HepG2 (cell line): ENCODE data around the gene CCN2. TPM values are rescaled to one million over a fixed set of nuclear protein-coding genes. Genes with fewer than 3 reads are reported as not detected.

ENCODE experiments used
- ARNTL ChIP-seq: sonication (generic); formaldehyde crosslinking; IDR thresholded peaks from 2 replicates; pipeline ENCODE4 v1.4.0; 2020; ENCODE audit warnings: mild to moderate bottlenecking, missing genetic modification reagents
- CERS6 ChIP-seq: sonication (generic); formaldehyde crosslinking; IDR thresholded peaks from 2 replicates; pipeline ENCODE4 v1.5.0; 2020; ENCODE audit warnings: missing genetic modification reagents
- E2F5 ChIP-seq: sonication (generic); formaldehyde crosslinking; conservative IDR thresholded peaks from 2 replicates; pipeline ENCODE4 v1.4.0; 2020; ENCODE audit warnings: missing genetic modification reagents
- HINFP ChIP-seq: sonication (generic); formaldehyde crosslinking; IDR thresholded peaks from 2 replicates; pipeline ENCODE4 v1.4.0; 2020; ENCODE audit warnings: low read depth, mild to moderate bottlenecking, missing genetic modification reagents
- ISL2 ChIP-seq: sonication (generic); formaldehyde crosslinking; IDR thresholded peaks from 2 replicates; pipeline ENCODE4 v1.5.0; 2020; ENCODE audit warnings: missing genetic modification reagents
- KDM6A ChIP-seq: IDR thresholded peaks from 2 replicates; pipeline ENCODE4 v1.6.1; 2016; ENCODE audit warnings: low read depth
- NAIF1 ChIP-seq: sonication (generic); formaldehyde crosslinking; IDR thresholded peaks from 2 replicates; pipeline ENCODE4 v1.5.0; 2020; ENCODE audit warnings: mild to moderate bottlenecking, missing genetic modification reagents, borderline replicate concordance
- NFIC ChIP-seq: IDR thresholded peaks from 2 replicates; pipeline ENCODE4 v1.6.1; 2012; ENCODE audit warnings: mild to moderate bottlenecking, low read length, inconsistent platforms
- PBX3 ChIP-seq: sonication (generic); formaldehyde crosslinking; IDR thresholded peaks from 2 replicates; pipeline ENCODE4 v1.8.1; 2023; ENCODE audit warnings: missing genetic modification reagents, inconsistent platforms, borderline replicate concordance
- RFXAP ChIP-seq: sonication (generic); formaldehyde crosslinking; IDR thresholded peaks from 2 replicates; pipeline ENCODE4 v1.4.0; 2020; ENCODE audit warnings: missing genetic modification reagents, borderline replicate concordance
- THYN1 ChIP-seq: sonication (generic); formaldehyde crosslinking; IDR thresholded peaks from 2 replicates; pipeline ENCODE4 v1.8.1; 2023; ENCODE audit warnings: low read depth, mild to moderate bottlenecking, moderate library complexity, missing genetic modification reagents, borderline replicate concordance
- ZFAT ChIP-seq: sonication (generic); formaldehyde crosslinking; conservative IDR thresholded peaks from 2 replicates; pipeline ENCODE4 v1.8.1; 2023; ENCODE audit warnings: missing genetic modification reagents, inconsistent platforms
- ZFP1 ChIP-seq: IDR thresholded peaks from 2 replicates; pipeline ENCODE4 v1.6.1; 2016
- ZFP90 ChIP-seq: sonication (generic); formaldehyde crosslinking; IDR thresholded peaks from 2 replicates; pipeline ENCODE4 v1.8.0; 2022; ENCODE audit warnings: missing genetic modification reagents, mild to moderate bottlenecking, inconsistent platforms, borderline replicate concordance
- ZFX ChIP-seq: sonication (generic); formaldehyde crosslinking; IDR thresholded peaks from 2 replicates; pipeline ENCODE4 v1.4.0; 2020; ENCODE audit warnings: mild to moderate bottlenecking, low read depth, missing genetic modification reagents, moderate library complexity
- ZIK1 ChIP-seq: sonication (generic); formaldehyde crosslinking; IDR thresholded peaks from 2 replicates; pipeline ENCODE4 v1.5.0; 2020; ENCODE audit warnings: mild to moderate bottlenecking, low read depth, missing genetic modification reagents, borderline replicate concordance
- ZNF12 ChIP-seq: sonication (generic); formaldehyde crosslinking; IDR thresholded peaks from 2 replicates; pipeline ENCODE4 v1.5.0; 2020; ENCODE audit warnings: missing genetic modification reagents
- ZNF281 ChIP-seq: sonication (generic); formaldehyde crosslinking; IDR thresholded peaks from 2 replicates; pipeline ENCODE4 v1.4.0; 2020; ENCODE audit warnings: missing genetic modification reagents, borderline replicate concordance
- ZNF816 ChIP-seq: sonication (generic); formaldehyde crosslinking; IDR thresholded peaks from 2 replicates; pipeline ENCODE4 v1.8.0; 2022; ENCODE audit warnings: missing genetic modification reagents, mild to moderate bottlenecking, borderline replicate concordance
- ZNF839 ChIP-seq: sonication (generic); formaldehyde crosslinking; IDR thresholded peaks from 2 replicates; pipeline ENCODE4 v1.4.0; 2020; ENCODE audit warnings: missing genetic modification reagents, mild to moderate bottlenecking, borderline replicate concordance
- ZNF850 ChIP-seq: sonication (generic); formaldehyde crosslinking; conservative IDR thresholded peaks from 2 replicates; pipeline ENCODE4 v1.9.0; 2021; ENCODE audit warnings: mild to moderate bottlenecking, missing genetic modification reagents
- ZNF878 ChIP-seq: sonication (generic); formaldehyde crosslinking; IDR thresholded peaks from 2 replicates; pipeline ENCODE4 v1.8.1; 2023; ENCODE audit warnings: mild to moderate bottlenecking, missing genetic modification reagents, moderate library complexity
- ZSCAN22 ChIP-seq: sonication (generic); formaldehyde crosslinking; IDR thresholded peaks from 2 replicates; pipeline ENCODE4 v1.4.0; 2020; ENCODE audit warnings: mild to moderate bottlenecking, missing genetic modification reagents
- polyA plus RNA-seq, 8 experiments: library from polyadenylated mRNA; depleted of rRNA in 3 of 8; stranded (reverse) in 7 of 8; unstranded in 1 of 8; fragments of >200 nt; fragmentation: Illumina TruSeq in 4 of 8; extraction: Trizol in 4 of 8; gene quantifications; 2 replicates each; pipeline versions ENCODE4 v1.2.1 to v1.2.3, GENCODE V29; 2011 to 2016; ENCODE audit warnings: low read depth in 4 of 8, missing spikeins in 1 of 8, mixed read lengths in 1 of 8; ENCODE audit not compliant: insufficient read depth in 1 of 8
- total RNA-seq, 5 experiments: library from RNA; depleted of rRNA; stranded (reverse); fragments of >200 nt; fragmentation: Illumina TruSeq; extraction: Trizol; gene quantifications; 2 replicates each; pipeline ENCODE4 v1.2.3, GENCODE V29; 2016; ENCODE audit warnings: low read depth in 1 of 5

The CCN2 gene
- total and polyA plus RNA-seq, 2 of the 13 experiments (the other 11 are each of a cell fraction or from before 2014, with no cell fraction given): 34.7 to 316 TPM

- TF ChIP-seq HINFP (CRISPR knock-in tag): no peak
- no peak for TF ChIP-seq ZNF878 (CRISPR knock-in tag)
- no peak for TF ChIP-seq THYN1
- TF ChIP-seq ZFP90 (CRISPR knock-in tag): peak; percentile 42; the same call in 1 of the 2 replicates
- no peak for TF ChIP-seq ZIK1
- TF ChIP-seq E2F5 (CRISPR knock-in tag): no peak
- no peak for TF ChIP-seq CERS6
- no peak for TF ChIP-seq ISL2 (CRISPR knock-in tag)
- no peak for TF ChIP-seq ZNF281 (CRISPR knock-in tag)
- TF ChIP-seq ZFAT (CRISPR knock-in tag): no peak
- TF ChIP-seq ARNTL: 0 out of 2 replicates have a peak, but pooled peaks have one; percentile 44
- no peak for TF ChIP-seq ZNF816 (CRISPR knock-in tag)
- no peak for TF ChIP-seq ZFP1
- no peak for TF ChIP-seq ZNF850 (CRISPR knock-in tag)
- TF ChIP-seq KDM6A (CRISPR knock-in tag): no peak
- TF ChIP-seq ZNF12 (CRISPR knock-in tag): 0 out of 2 replicates have a peak, but pooled peaks have one; percentile 13
- TF ChIP-seq RFXAP (CRISPR knock-in tag): no peak
- TF ChIP-seq ZFX: no peak
- TF ChIP-seq ZSCAN22: no peak
- no peak for TF ChIP-seq ZNF839
- no peak for TF ChIP-seq NFIC
- TF ChIP-seq NAIF1 (CRISPR knock-in tag): no peak
- TF ChIP-seq PBX3: no peak
Observed at GRCh38 chr6:131979515-131980337, 28.6 kb upstream of the CCN2 start (continued).
